Stimulated activated CD4-positive, alpha-beta T cell treated with anti-CD3 and anti-CD28 coated beads, Interleukin-12 subunit alpha, Interleukin-12 subunit beta, amount 100 ng/mL, for 24 hours (primary cell): Measurements from ENCODE around the gene ZFP69.

Experiments used
- DNase-seq, 2 experiments: peaks; one replicate each; pipeline ENCODE4 v3.0.0-alpha.2; 2020; ENCODE audit warnings: low read depth in 2 of 2

ZFP69 gene

DNA sequence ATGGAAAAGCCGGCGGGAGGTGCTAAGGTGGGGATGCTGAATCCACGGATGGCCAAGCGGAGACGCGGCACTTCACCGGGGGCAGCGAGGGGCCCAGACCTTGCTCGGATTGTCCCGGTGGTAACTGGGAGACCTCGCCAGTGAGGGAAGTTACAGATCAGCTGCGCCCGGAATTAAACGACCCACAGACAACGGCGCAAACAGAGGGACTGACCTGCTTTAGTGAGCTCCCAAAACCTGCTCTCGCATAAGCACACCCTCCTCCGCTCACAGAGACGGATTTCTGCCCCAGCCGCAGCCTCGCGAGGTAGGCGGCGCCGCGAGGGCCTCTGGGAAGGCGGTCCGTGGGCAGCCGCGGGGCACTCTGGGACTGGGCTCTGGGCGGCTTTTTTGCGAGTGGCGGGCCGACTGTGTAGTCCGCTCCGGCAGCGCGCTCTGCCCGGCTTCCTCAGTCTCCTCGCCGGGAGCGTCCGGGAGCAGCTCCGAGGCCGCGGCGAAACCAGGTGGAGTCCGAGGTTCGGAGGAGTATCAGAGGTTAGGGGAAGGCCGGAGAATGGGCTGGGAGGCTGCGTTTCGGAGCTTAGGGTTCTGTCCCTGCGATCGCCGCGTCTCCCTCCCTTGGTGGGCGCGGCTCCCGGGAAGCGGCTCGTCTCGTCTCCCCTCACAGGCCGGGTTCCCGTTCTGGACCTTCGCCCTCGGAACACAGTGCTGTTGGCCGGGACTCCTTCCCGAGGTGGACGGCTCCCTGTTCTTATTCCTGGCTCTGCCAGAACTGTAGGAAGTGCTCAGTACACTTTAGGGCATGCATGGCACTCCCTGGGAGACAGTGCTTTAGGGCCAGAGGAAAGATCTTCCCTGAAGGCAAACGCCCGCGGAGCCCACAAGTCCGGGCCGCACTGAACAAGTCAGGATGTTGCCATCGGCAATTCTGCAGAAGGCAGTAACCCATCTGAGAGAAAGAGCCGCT lies 31.6 kb downstream of the ZFP69 start, which contains the start of gene EXO5:
TSS of gene EXO5 (plus strand) at position 393 of the 967 bp plus-strand sequence. CDS start 5,778 bp downstream, outside the sequence.
- peak; percentile 79 to 80 for DNase-seq

DNA sequence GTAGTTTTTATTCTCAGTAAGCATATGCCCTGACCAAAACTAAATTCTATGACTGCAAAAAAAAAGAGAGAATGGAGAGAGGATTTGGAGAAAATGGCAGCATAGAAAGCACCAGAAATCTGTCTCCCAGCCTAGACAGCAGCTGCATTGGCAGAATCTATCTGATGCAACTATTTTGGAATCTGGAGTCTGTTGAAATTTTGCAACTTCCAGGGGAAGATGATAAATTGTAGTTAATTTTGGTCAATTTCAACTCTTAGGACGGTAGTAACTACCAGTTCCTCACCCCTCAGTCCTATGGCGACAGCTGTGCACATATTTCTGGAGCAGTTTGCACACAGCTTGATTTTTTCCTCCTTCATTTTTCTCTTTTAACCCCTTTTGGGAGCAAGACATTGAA lies 42.4 kb downstream of the ZFP69 start:
- no peak for DNase-seq

DNA sequence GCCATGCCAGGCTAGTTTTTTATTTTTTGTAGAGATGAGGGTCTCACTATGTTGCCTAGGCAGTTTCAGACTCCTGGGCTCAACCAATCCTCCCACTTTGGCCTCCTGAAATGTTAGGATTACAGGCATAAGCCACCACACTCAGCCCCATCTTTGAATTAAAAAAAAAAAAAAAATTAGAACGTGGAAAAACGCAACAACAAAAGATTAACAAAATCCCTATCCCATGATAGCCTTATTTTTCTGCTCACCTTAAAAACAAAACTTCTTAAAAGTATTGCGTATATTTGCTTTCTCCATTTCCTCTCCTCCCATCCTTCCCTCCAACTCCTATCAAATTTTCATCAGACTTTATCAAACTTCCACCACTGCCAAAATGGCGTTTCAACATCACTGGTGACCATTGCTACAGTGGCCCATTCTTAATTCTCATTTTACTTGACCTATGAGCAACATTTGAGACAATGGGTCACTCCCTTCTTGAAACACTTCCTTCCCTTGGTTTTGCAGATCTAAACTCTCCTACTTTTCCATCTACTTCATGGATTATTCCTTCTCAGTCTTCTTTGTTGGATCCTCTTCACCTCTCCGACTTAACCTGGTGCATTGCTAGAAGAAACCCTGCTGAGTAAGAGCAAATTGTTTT lies 53.8 kb downstream of the ZFP69 start:
- DNase-seq, result no peak

DNA sequence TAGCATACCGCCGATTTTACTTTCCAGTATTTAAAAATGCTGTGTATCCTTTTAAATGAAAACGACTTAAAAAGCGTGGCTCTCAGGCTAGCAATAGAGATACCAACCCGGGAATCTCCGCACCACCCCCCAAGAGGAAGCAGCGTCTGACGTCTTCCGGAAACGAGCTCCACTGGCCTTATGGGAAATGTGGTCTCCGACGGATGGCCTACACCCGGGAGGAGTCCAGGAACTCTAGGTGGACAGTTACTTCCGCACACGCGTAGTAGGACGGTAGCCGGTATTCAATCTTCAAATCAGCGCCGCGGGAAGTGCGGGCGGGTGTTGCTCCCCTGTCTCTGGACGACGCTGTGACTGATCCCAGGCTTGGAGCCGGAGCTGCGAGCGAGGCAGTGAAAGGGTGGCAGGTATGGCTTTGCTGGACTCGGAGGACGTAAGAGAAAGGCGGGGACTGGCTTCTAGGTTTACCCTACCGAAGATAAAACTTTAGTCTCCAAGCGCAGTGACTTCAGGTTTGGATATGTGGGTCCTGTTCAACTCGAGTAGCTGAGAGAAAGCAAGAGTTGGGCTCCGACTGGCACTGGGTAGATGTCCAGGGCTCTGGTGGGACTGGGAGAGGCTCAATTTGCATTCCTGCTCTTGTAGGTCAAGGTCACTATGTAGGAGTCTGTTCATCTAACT lies 54.4 kb downstream of the ZFP69 start, which contains the start of gene ZNF684:
TSS of gene ZNF684 (plus strand) at position 257 of the 681 bp plus-strand sequence. CDS start 1,530 bp downstream, outside the sequence.
- DNase-seq, result peak; percentile 75 to 80

DNA sequence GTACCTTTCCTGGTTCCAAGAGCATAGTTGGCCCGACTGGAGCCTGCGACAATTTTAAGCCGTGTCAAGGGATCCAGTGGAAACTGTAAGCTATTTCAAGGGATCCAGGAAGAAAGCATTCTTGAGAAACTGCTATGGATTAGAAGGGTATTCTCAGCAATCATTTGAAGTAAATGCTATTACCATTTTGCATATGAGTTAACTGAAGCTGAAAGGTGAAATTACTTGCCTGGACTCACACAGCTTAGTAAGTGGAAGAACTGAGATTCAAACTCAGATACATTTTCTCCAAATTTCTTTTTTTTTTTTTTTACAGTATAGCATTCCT lies 54.9 kb downstream of the ZFP69 start:
- DNase-seq, result no peak

DNA sequence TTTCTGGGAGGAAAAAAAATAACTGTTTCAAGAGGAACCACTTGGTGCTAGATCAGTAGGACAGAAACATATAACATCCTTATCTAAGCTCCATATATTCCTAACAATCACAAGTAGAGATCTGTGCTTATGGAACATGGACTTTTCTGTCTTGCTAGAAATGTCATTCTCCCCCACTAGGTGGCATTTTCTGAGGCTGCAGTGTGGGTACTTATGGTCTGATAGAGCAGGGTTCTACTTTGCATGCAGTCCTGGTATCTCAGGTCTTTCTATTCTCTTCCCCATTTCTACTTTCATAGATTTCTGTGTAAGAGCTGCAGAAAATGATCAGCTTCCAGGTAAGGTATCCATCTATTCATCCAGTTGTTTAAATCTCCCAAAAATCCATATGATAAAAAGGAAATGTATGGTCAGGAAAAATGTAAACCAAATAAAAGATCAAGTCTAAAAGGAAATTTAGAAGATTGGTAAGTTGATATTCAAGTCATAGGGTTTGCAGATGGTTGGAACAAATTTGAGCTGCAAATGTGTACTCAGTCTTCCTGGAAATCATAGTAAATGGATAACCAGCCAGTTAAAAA lies 55.8 kb downstream of the ZFP69 start:
- no peak for DNase-seq

DNA sequence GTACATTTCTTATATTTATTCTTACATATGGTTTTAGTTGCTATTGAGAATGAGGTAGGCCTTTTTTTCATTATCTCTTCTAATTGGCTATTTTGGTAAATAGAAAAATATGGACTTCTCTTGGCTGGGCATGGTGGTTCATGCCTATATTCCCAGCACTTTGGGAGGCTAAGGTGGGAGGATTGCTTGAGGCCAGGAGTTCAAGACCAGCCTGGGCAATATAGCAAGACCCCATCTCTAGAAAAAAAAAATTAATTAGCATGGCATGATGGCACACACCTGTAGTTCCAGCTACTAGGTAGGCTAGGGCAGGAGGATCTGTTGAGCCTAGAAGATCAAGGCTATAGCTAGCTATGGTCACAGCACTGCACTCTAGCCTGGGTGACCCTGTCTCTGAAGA lies 57.5 kb downstream of the ZFP69 start:
- DNase-seq, result no peak

DNA sequence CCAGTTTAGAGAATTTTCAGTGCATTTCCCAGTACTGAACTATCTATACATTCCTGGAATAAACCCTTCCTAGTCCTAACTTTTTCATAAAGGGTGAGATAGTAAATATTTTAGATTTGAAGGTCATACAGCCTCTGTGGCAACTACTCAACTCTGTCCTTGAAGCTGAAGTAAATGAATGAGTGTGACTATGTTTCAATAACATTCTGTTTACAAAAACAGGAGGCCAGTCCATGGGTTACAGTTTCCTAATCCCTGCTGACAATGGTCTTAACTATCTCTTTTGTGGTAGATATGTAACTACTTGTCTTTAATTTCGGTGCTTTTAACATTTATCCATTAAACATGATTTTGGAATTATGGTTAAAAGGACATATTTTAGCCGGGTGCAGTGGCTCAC lies 58.6 kb downstream of the ZFP69 start:
- no peak for DNase-seq

DNA sequence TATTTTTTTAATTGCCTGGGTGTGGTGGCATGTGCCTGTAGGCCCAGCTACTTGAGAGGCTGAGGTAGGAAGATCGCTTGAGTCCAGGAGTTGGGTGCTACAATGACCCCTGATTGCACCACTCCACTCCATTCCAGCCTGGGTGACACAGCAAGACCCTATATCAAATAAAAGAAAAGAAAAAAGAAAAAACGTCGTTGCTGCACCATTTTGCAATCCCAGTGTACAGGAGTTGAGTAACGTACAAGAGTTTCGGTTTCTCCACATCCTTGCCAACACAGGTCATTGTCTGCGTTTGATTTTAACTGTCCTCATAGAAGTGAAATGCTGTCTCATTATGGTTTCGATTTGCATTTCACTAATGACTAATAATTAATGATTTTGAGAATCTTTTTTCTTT lies 62.2 kb downstream of the ZFP69 start:
- no peak for DNase-seq
